H1 (cell line): Measurements from ENCODE around the gene SPOCK3. TPM values are rescaled to one million over a fixed set of nuclear protein-coding genes. Genes with fewer than 3 reads are reported as not detected.

Source experiments
- CTCF ChIA-PET: fragments of 300-600 bp; sonication (Branson Sonifier 250); formaldehyde crosslinking; loops from one replicate; lab custom pipeline; 2021; ENCODE audit not compliant: partially characterized antibody; lab: Charles Lee
- POLR2A ChIA-PET: fragments of 300-600 bp; sonication (Branson Sonifier 250); formaldehyde crosslinking; loops from one replicate; lab custom pipeline; 2021; ENCODE audit warnings: inconsistent platforms; ENCODE audit not compliant: partially characterized antibody; lab: Charles Lee
- DNase-seq, 2 experiments: peaks; one replicate each; pipeline versions ENCODE4 v3.0.0 to v3.0.0-alpha.2; 2010 to 2022; ENCODE audit warnings: low spot score in 2 of 2, low read depth in 1 of 2, mixed read lengths in 1 of 2
- FAIRE-seq: peaks from 2 replicates; lab custom pipeline; 2011; peaks lifted over from hg19 to GRCh38; lab: Jason Lieb, UNC
- H2AFZ ChIP-seq: 2 replicates; pipeline ENCODE4 v1.8.1; 2012; ENCODE audit warnings: low read length, inconsistent platforms
- H2AK5ac ChIP-seq: 2 replicates; pipeline ENCODE4 v1.6.1; 2013; ENCODE audit warnings: low read depth, low read length
- H2BK120ac ChIP-seq: replicated peaks from 2 replicates; pipeline ENCODE3; 2013; ENCODE audit warnings: low read depth, low read length, inconsistent platforms
- H2BK12ac ChIP-seq: 2 replicates; pipeline ENCODE4 v1.6.1; 2013; ENCODE audit warnings: low read depth, low read length
- H2BK15ac ChIP-seq: 2 replicates; pipeline ENCODE4 v1.6.1; 2013; ENCODE audit warnings: low read length
- H2BK20ac ChIP-seq: 2 replicates; pipeline ENCODE4 v1.6.1; 2013; ENCODE audit warnings: low read length
- H2BK5ac ChIP-seq: 2 replicates; pipeline ENCODE4 v1.6.1; 2013; ENCODE audit warnings: low read depth, low read length
- H3K14ac ChIP-seq: 2 replicates; pipeline ENCODE4 v1.6.1; 2013; ENCODE audit warnings: inconsistent platforms; ENCODE audit not compliant: insufficient read length
- H3K18ac ChIP-seq: 2 replicates; pipeline ENCODE4 v1.6.1; 2013; ENCODE audit warnings: low read length; ENCODE audit errors: extremely low read depth
- H3K23ac ChIP-seq: 2 replicates; pipeline ENCODE4 v1.6.1; 2013; ENCODE audit warnings: inconsistent platforms; ENCODE audit not compliant: insufficient read length
- H3K23me2 ChIP-seq: 2 replicates; pipeline ENCODE4 v1.6.1; 2013; ENCODE audit warnings: low read depth, low read length
- H3K27ac ChIP-seq: 2 replicates; pipeline ENCODE4 v1.6.1; 2011; ENCODE audit warnings: low read depth, low read length, inconsistent platforms
- H3K27me3 ChIP-seq, 4 experiments: replicated peaks in 1 of 4; 1 replicate in 1 of 4; 2 replicates in 3 of 4; pipeline versions ENCODE4 v1.6.1 to v1.8.1; 2011 to 2013; ENCODE audit warnings: low read length in 3 of 4, mild to moderate bottlenecking in 3 of 4, inconsistent platforms in 2 of 4, mixed read lengths in 2 of 4, moderate library complexity in 1 of 4; ENCODE audit not compliant: control insufficient read depth in 3 of 4, insufficient read depth in 3 of 4; ENCODE audit errors: extremely low read depth in 1 of 4
- H3K36me3 ChIP-seq, 4 experiments: 2 replicates each; pipeline versions ENCODE4 v1.6.1 to v1.8.1; 2011 to 2013; ENCODE audit warnings: mild to moderate bottlenecking in 4 of 4, low read length in 3 of 4, moderate library complexity in 2 of 4, control low read depth in 1 of 4, inconsistent platforms in 1 of 4; ENCODE audit not compliant: insufficient read depth in 4 of 4, control insufficient read depth in 2 of 4
- H3K4ac ChIP-seq: replicated peaks from 2 replicates; pipeline ENCODE3; 2013; ENCODE audit warnings: low read length, low read depth, mixed read lengths, inconsistent platforms; ENCODE audit not compliant: insufficient read length
- H3K4me1 ChIP-seq, 4 experiments: replicated peaks in 1 of 4; 1 replicate in 1 of 4; 2 replicates in 3 of 4; pipeline versions ENCODE4 v1.6.1 to v1.8.1; 2011 to 2013; ENCODE audit warnings: low read length in 3 of 4, inconsistent platforms in 2 of 4, mixed read lengths in 1 of 4; ENCODE audit not compliant: insufficient read depth in 4 of 4, control insufficient read depth in 3 of 4
- H3K4me2 ChIP-seq, 2 experiments: 2 replicates each; pipeline versions ENCODE4 v1.6.1 to v1.8.1; 2011 to 2013; ENCODE audit warnings: low read depth in 2 of 2, low read length in 2 of 2, control low read depth in 1 of 2, inconsistent platforms in 1 of 2, mild to moderate bottlenecking in 1 of 2; ENCODE audit not compliant: insufficient read depth in 1 of 2
- H3K4me3 ChIP-seq, 4 experiments: fragments of 200-600, 300-600 bp in 1 of 4; sonication (generic), shearing (Covaris generic), sonication (Bioruptor Twin) in 1 of 4; 2 replicates each; pipeline versions ENCODE4 v1.5.1 to v1.8.1; 2011 to 2016; ENCODE audit warnings: low read length in 4 of 4, low read depth in 3 of 4, control low read depth in 2 of 4, inconsistent platforms in 2 of 4, mild to moderate bottlenecking in 2 of 4, mixed read lengths in 1 of 4, moderate library complexity in 1 of 4; ENCODE audit not compliant: insufficient read depth in 2 of 4; ENCODE audit errors: extremely low read depth in 1 of 4
- H3K56ac ChIP-seq: replicated peaks from 2 replicates; pipeline ENCODE3; 2013; ENCODE audit warnings: low read depth, mild to moderate bottlenecking, mixed read lengths, low read length, inconsistent platforms; ENCODE audit not compliant: insufficient read length
- H3K79me1 ChIP-seq: 2 replicates; pipeline ENCODE4 v1.6.1; 2013; ENCODE audit warnings: low read depth, low read length, control low read depth
- H3K79me2 ChIP-seq, 2 experiments: 2 replicates each; pipeline versions ENCODE4 v1.6.1 to v1.8.1; 2012 to 2013; ENCODE audit warnings: low read length in 2 of 2, mild to moderate bottlenecking in 2 of 2, inconsistent platforms in 1 of 2; ENCODE audit not compliant: insufficient read depth in 2 of 2, control insufficient read depth in 1 of 2
- H3K9ac ChIP-seq, 4 experiments: replicated peaks in 1 of 4; 1 replicate in 1 of 4; 2 replicates in 3 of 4; pipeline versions ENCODE4 v1.6.1 to v1.8.1; 2011 to 2013; ENCODE audit warnings: low read depth in 3 of 4, low read length in 3 of 4, control low read depth in 2 of 4, mild to moderate bottlenecking in 2 of 4, moderate library complexity in 2 of 4, inconsistent platforms in 1 of 4; ENCODE audit errors: extremely low read depth in 1 of 4
- H3K9me3 ChIP-seq, 2 experiments: 2 replicates each; pipeline versions ENCODE4 v1.6.1 to v1.8.1; 2012 to 2013; ENCODE audit warnings: mild to moderate bottlenecking in 2 of 2, moderate library complexity in 2 of 2, control low read depth in 1 of 2, inconsistent platforms in 1 of 2, low read depth in 1 of 2, low read length in 1 of 2, mixed read lengths in 1 of 2; ENCODE audit not compliant: insufficient read depth in 2 of 2
- H4K20me1 ChIP-seq, 2 experiments: replicated peaks in 1 of 2; 2 replicates each; pipeline versions ENCODE3 to v1.8.1; 2011 to 2013; ENCODE audit warnings: inconsistent platforms in 2 of 2, low read length in 2 of 2, mild to moderate bottlenecking in 1 of 2; ENCODE audit not compliant: insufficient read depth in 2 of 2, control insufficient read depth in 1 of 2
- H4K5ac ChIP-seq: 2 replicates; pipeline ENCODE4 v1.6.1; 2013; ENCODE audit warnings: low read length, low read depth, mixed read lengths, inconsistent platforms; ENCODE audit not compliant: insufficient read length
- H4K8ac ChIP-seq: 2 replicates; pipeline ENCODE4 v1.8.0; 2013; ENCODE audit warnings: mild to moderate bottlenecking, moderate library complexity, low read length, inconsistent platforms; ENCODE audit not compliant: insufficient read depth; ENCODE audit errors: extremely low read depth
- H4K91ac ChIP-seq: replicated peaks from 2 replicates; pipeline ENCODE3; 2013; ENCODE audit warnings: low read length, mixed read lengths, inconsistent platforms; ENCODE audit not compliant: insufficient read length
- BACH1 ChIP-seq: IDR thresholded peaks from 2 replicates; pipeline ENCODE4 v1.6.1; 2012; ENCODE audit warnings: low read length, improper control_type of control experiment
- HDAC6 ChIP-seq: IDR thresholded peaks from one replicate; pipeline ENCODE4 v1.7.1; 2012; ENCODE audit warnings: low read depth, mild to moderate bottlenecking, inconsistent platforms, low read length, moderate library complexity
- WGBS, 2 experiments: shearing (Covaris generic) in 1 of 2; methylation state at CpG; one replicate each; pipeline versions ENCODE4 v1.1.6 to v1.1.7; 2013 to 2015; ENCODE audit warnings: low lambda C conversion rate in 2 of 2, mixed read lengths in 2 of 2, inconsistent platforms in 1 of 2, low coverage in 1 of 2, missing lambda C conversion rate in 1 of 2; ENCODE audit not compliant: insufficient replicate concordance in 2 of 2, insufficient coverage in 1 of 2, insufficient read length in 1 of 2; ENCODE audit errors: extremely low coverage in 1 of 2, missing lambda C conversion rate in 1 of 2; 5-methylcytosine and 5-hydroxymethylcytosine counted together
- polyA plus RNA-seq, 7 experiments: library from polyadenylated mRNA; depleted of rRNA in 3 of 7; stranded (reverse) in 5 of 7; unstranded in 2 of 7; fragments of >200 nt in 5 of 7; fragments of 200-250 nt in 2 of 7; gene quantifications; 1 replicate in 5 of 7; 2 replicates in 1 of 7; 4 replicates in 1 of 7; pipeline versions ENCODE4 v1.2.1 to v1.2.3, GENCODE V29; 2011 to 2013; ENCODE audit warnings: missing spikeins in 2 of 7, mixed read lengths in 2 of 7
- total RNA-seq: library from RNA; stranded (reverse); fragmentation: NEBNext Ultra II Directional; extraction: Animal tissue kit (Norgen Biotek cat#: 25700); gene quantifications from 2 replicates; pipeline ENCODE4 v1.2.1, GENCODE V29; 2021

SPOCK3 gene
- total and polyA plus RNA-seq, 2 of the 8 experiments (the other 6 are each of a cell fraction or from before 2014, with no cell fraction given), result 0.14 to 0.60 TPM

DNA sequence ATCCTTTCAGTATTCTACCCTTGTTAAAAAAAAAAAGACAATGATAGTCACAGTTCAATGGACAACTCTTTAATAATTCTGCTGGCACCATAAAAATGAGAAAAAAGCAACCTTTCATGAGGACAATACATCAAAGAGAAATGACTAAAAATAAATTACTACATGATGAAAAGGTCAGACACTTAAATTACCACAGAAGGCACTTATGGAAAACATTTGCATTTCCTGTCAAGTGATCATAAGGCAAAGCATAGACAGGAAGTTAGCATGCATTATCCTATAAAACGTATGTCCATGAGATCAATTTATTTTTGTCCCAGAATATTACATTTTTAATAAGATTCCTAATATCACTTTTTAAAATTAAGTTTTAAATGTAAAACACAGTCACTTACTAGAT is 303.8 kb downstream of the SPOCK3 start:
- no peak overlapping the region for H2BK5ac ChIP-seq
- H3K4me1 ChIP-seq, result no peaks in the 10 kb centered on the region
- H3K14ac ChIP-seq, result no peak overlapping the region
- no peaks in the 10 kb centered on the region for H3K36me3 ChIP-seq
- no peak overlapping the region for H2BK15ac ChIP-seq
- no peak overlapping the region for H4K8ac ChIP-seq
- no peak overlapping the region for H2AFZ ChIP-seq
- H4K91ac ChIP-seq, result no peak overlapping the region
- H4K20me1 ChIP-seq, result no peaks in the 10 kb centered on the region
- H2BK20ac ChIP-seq, result no peak overlapping the region
- FAIRE-seq (no peak), DNase-seq (no peak)
- H3K9me3 ChIP-seq, result no peaks in the 10 kb centered on the region
- no peak for TF ChIP-seq BACH1
- no peak for TF ChIP-seq HDAC6
- no peak overlapping the region for H3K4me3 ChIP-seq
- no peaks in the 10 kb centered on the region for H3K79me1 ChIP-seq
- no peaks in the 10 kb centered on the region for H3K79me2 ChIP-seq
- no peak overlapping the region for H2BK12ac ChIP-seq
- no peak overlapping the region for H3K9ac ChIP-seq
- H3K4me2 ChIP-seq, result no peak overlapping the region
- H3K18ac ChIP-seq, result no peak overlapping the region
- WGBS, 2 experiments, result 96% methylated on average over 1 of the region's 1 CpG; no CpG with 5 or more reads in 1 of the 2 experiments
- no peak overlapping the region for H2BK120ac ChIP-seq
- H3K23ac ChIP-seq, result no peak overlapping the region
- H4K5ac ChIP-seq, result no peak overlapping the region
- H3K4ac ChIP-seq, result no peak overlapping the region
- H2AK5ac ChIP-seq, result no peak overlapping the region
- POLR2A ChIA-PET, result no interaction called here
- no peaks in the 10 kb centered on the region for H3K23me2 ChIP-seq
- no peak overlapping the region for H3K56ac ChIP-seq
- H3K27ac ChIP-seq, result no peak overlapping the region
- H3K27me3 ChIP-seq, result no peaks in the 10 kb centered on the region
- CTCF ChIA-PET, result no interaction called here
